ENCODE results near the gene FAM163A.

DNA sequence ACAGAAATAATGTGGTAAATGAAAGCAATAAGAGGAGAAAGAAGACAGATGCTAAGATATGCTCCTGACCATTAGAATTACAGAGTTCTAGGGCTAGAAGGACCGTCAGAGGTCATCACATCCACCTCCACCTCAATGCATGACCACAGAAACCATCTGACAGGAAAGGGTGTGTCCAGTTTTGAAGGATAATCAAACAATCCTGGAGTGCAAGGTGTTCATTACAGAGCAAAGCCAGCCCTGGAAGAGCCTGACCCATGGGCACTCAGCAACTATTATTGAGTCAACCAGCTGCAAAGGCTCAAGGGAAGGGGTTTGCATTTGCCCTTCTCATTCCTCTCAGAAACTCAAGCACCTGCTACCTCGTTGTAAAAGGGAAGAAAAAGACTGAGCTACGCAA is 88.1 kb downstream of the FAM163A start:
- TF ChIP-seq GATA2 (IDR thresholded peaks at IDR 0.05; ENCODE audit: low read depth, low read length) (no peak), GATA3 (IDR thresholded peaks at IDR 0.05; ENCODE audit: low read depth, low read length) (no peak)

Measured in SH-SY5Y (cell line).